Activated CD4-positive, alpha-beta T cell treated with anti-CD3 and anti-CD28 coated beads, Interleukin-10, Interleukin-2, amounts not matched to agents 100 ng/mL and 50 ng/mL, durations not matched to agents 16 hours and 8 hours (primary cell): ENCODE measurements around the gene PSMF1.

Experiments used
- DNase-seq: peaks from one replicate; pipeline ENCODE4 v3.0.0-alpha.2; 2020

PSMF1 gene

GRCh38 chr20:1195226-1195625, 76.8 kb downstream of the PSMF1 start:
- DNase-seq, result no peak

GRCh38 chr20:1196634-1197033, 78.2 kb downstream of the PSMF1 start:
- DNase-seq, result no peak

- no peak for DNase-seq
Measured at GRCh38 chr20:1197801-1198200, 79.4 kb downstream of the PSMF1 start.

- DNase-seq, result no peak
Measured at GRCh38 chr20:1198751-1199150, 80.3 kb downstream of the PSMF1 start.

- DNase-seq, result no peak
Measured at GRCh38 chr20:1199212-1199873, 80.9 kb downstream of the PSMF1 start.

- DNase-seq, result no peak
Measured at GRCh38 chr20:1199964-1200363, 81.6 kb downstream of the PSMF1 start.

- DNase-seq, result no peak
Measured at GRCh38 chr20:1202762-1203504, 84.5 kb downstream of the PSMF1 start, which contains the start of gene C20orf202. TSS of gene C20orf202 (plus strand) at chr20:1203454. CDS start at chr20:1203586, 132 bp downstream.

- DNase-seq, result no peak
Measured at GRCh38 chr20:1203630-1204029, 85.2 kb downstream of the PSMF1 start.

- DNase-seq, result no peak
Measured at GRCh38 chr20:1204113-1204512, 85.7 kb downstream of the PSMF1 start.

- DNase-seq, result no peak
Measured at GRCh38 chr20:1204576-1204975, 86.2 kb downstream of the PSMF1 start.

GRCh38 chr20:1205802-1206201, 87.4 kb downstream of the PSMF1 start:
- no peak for DNase-seq

GRCh38 chr20:1206366-1207148, 88.2 kb downstream of the PSMF1 start:
- DNase-seq, result no peak

- no peak for DNase-seq
Measured at GRCh38 chr20:1207293-1207878, 89.0 kb downstream of the PSMF1 start.

- DNase-seq, result no peak
Measured at GRCh38 chr20:1209447-1210387, 91.3 kb downstream of the PSMF1 start.

- DNase-seq, result no peak
Measured at GRCh38 chr20:1210501-1210900, 92.1 kb downstream of the PSMF1 start.

GRCh38 chr20:1212023-1212422, 93.6 kb downstream of the PSMF1 start:
- DNase-seq, result no peak

- DNase-seq, result peak; percentile 80
Measured at GRCh38 chr20:1212607-1213396, 94.4 kb downstream of the PSMF1 start.

GRCh38 chr20:1214838-1215261, 96.4 kb downstream of the PSMF1 start:
- DNase-seq, result peak; percentile 31

GRCh38 chr20:1215386-1216170, 97.2 kb downstream of the PSMF1 start:
- peak; percentile 58 for DNase-seq
